ENCODE data around the gene GJA10.
"Not testable (repeated sequence)": the region's sequence is repeated elsewhere in the genome, so short reads cannot be mapped to it uniquely, and the experiment has no call there.

Gene GJA10

DNA sequence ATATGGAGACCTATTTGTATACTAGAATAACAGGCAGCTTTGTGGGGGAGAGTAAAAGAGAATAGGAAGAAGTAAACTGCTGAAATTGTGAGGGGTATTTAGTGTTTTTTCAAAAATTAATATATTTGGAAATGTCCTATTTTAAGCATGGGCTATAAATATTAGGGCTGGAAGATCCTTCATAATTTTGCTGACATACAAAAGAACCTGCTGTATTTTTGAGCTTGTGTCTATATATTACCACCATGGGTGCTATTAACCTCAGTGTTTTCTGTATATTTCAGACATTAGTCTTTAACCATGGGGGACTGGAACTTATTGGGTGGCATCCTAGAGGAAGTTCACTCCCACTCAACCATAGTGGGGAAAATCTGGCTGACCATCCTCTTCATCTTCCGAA, at the start of gene GJA10:
GJA10 (plus strand) TSS at position 301 of the 400 bp plus-strand sequence; CDS start at position 301, 0 bp downstream.
- DNase-seq: no peak

DNA sequence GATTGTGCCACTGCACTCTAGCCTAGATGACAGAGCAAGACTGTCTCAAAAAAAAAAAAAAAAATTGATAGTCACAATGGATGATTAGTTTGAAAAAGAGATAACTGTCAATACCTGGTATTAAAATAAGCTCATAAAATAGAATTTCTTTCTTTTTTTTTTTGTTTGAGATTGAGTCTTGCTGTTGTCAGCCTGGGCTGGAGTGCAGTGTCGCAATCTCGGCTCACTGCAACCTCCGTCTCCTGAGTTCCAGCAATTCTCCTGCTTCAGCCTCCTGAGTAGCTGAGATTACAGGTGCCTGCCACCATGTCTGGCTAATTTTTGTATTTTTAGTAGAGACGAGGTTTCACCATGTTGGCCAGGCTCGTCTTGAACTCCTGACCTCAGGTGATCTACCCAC, 46.8 kb upstream of the GJA10 start:
- DNase-seq: not testable (repeated sequence)

DNA sequence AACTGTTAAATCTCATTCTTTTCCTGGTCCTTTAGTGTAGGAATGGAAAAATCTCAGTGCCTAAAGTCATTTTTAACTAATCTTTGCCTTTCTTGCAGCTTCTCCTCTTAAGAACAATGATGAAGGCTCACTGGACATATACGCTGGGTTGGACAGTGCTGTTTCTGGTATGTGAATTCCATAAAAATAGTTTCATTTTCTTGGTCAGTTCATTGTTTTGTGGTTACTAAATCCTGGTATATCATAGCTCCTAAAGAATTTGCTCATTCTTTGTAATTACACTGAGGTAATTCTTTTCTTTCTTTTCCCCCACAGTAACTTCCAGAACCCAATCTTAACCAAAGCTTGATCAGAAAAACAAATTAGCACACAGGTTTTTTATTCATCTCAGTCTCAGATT, 41.2 kb upstream of the GJA10 start:
- DNase-seq: no peak

DNA sequence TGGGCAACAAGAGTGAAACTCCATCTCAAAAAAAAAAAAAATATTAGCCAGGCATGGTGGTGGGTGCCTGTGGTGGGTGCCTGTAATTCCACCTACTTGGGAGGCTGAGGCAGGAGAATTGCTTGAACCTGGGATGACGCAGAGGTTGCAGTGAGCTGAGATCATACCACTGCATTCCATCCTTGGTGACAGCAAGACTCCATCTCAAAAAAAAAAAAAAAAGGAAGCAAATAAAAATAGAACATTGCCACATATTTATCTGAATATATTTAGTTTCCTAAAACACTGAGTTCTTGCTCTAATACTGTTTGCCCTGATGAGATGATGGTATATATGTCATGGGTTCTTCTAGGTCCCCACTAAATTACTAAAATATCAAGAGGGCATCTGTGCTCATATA, 36.2 kb upstream of the GJA10 start:
- DNase-seq: no peak

DNA sequence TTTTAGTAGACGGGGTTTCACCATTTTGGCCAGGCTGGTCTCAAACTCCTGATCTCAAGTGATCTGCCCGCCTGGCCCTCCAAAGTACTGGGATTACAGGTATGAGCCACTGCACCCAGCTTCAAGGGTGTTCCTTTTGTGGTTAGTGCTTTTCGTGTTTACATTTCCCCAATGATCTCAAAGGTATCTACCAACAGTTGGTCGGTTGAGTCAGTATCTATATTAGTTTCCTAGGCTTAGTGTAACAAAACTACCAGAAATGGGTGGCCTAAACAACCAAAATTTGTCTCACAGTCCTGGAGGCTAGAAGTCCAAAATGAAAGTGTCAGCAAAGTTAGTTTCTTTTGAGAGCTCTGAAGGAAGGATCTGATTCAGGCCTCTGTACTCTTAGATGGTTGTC, 34.5 kb upstream of the GJA10 start:
- no peak for DNase-seq

DNA sequence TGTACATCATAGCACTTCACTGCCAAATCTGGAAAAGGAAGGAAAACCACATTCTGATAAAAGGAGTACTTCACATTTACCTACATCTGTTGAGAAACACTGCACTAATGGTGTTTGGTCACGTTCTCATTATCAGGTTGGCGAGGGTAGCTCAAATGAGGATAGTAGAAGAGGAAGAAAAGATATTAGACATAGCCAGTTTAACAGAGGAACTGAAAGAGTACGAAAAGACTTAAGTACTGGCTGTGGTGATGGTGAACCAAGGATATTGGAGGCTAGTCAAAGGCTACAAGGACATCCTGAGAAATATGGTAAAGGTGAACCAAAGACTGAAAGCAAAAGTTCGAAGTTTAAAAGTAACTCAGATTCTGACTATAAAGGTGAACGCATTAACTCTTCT, 32.0 kb upstream of the GJA10 start:
- DNase-seq: no peak

DNA sequence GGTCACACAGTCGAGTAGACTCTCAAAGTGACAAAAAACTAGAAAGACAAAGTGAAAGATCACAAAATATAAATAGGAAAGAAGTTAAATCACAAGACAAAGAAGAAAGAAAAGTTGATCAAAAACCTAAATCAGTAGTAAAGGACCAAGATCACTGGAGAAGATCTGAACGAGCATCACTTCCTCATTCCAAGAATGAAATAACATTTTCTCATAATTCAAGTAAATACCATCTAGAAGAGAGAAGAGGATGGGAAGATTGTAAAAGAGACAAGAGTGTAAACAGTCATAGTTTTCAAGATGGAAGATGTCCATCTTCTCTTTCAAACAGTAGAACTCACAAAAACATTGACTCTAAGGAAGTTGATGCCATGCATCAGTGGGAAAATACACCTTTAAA, 31.6 kb upstream of the GJA10 start:
- DNase-seq: no peak

DNA sequence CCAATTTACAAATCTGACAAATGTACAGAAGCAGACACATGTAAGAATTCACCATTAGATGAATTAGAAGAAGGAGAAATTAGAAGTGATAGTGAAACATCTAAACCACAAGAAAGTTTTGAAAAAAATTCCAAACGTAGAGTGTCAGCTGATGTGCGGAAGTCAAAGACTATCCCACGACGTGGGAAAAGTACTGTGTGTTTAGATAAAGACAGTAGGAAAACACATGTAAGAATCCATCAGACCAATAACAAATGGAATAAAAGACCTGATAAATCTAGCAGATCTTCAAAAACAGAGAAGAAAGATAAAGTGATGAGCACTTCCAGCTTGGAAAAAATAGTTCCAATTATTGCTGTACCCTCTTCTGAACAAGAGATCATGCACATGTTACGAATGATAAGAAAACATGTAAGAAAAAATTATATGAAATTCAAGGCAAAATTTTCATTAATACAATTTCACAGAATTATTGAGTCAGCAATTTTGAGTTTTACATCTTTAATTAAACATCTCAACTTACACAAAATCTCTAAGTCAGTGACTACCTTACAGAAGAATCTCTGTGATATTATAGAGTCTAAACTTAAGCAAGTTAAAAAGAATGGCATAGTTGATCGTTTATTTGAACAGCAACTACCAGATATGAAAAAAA, 28.1 kb upstream of the GJA10 start:
- no peak for DNase-seq

DNA sequence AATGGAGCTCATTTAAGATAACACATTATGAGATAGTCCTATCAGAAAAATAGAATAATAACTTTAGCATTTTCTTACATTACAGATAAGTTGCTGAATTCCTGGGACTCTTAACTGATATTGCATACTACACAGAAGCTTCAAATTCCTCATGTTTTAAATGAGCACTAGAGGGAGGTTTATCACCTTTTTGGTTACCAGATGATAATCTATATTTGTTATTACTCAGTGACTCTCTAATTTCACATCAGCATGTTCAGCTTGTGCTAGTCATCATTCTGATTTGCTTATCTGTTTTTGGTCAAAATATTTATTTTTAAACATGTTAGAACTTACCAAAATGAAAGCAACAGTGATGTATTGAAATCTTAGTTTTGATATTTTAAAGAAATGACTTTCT, 20.5 kb upstream of the GJA10 start:
- no peak for DNase-seq

DNA sequence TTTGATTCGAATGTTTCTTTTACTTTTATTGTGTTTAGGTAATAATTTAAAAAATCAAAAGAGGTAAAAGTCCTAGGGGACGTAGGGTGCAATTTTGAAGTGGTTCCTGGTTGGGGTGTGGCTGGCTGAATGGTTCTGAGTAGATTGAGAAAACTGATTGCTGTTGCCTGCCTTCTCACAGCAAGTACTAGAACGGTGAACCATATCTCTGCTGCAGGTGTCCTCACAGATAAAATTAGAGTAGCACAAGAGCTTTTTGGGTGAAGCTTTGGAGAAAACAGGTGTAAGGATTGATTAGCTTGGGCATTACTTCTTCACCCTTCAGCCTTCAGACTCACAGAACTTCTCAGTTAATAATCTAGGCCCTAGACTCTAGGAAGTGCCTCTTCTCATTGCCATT, 19.8 kb upstream of the GJA10 start:
- DNase-seq: no peak

DNA sequence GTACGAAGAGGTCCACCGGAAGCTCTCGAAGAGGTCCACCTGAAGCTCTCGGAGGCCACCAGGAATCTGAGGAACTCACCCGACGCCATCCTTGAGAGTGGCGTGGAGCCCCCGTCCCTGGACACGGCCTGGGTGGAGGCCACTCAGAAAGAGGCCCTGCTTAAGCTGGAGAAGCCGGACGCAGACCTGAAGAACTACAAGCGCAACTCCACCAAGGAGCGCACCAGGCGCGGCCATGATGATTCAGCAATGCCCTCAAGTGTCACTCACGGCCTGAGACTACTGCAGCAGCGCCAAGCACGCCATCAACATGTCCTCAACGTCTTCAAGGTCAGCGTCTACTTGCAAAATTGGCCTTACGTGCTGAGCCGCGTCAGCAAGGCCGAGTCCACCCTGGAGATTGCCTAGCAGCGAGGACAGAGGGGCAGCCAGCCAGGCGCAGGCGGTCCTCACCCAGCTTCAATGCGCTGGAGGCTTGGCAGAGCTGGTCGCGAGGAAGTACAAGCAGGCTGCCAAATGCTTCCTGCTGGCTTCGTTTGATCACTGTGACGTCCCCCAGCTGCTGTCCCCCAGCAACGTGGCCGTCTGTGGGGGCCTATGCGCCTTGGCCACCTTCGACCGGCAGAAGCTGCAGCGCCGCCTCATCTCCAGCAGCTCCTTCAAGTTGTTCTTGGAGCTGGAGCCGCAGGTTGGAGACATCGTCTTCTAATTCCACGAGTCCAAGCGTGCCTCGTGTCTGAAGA, 7.7 kb upstream of the GJA10 start:
- DNase-seq: no peak

DNA sequence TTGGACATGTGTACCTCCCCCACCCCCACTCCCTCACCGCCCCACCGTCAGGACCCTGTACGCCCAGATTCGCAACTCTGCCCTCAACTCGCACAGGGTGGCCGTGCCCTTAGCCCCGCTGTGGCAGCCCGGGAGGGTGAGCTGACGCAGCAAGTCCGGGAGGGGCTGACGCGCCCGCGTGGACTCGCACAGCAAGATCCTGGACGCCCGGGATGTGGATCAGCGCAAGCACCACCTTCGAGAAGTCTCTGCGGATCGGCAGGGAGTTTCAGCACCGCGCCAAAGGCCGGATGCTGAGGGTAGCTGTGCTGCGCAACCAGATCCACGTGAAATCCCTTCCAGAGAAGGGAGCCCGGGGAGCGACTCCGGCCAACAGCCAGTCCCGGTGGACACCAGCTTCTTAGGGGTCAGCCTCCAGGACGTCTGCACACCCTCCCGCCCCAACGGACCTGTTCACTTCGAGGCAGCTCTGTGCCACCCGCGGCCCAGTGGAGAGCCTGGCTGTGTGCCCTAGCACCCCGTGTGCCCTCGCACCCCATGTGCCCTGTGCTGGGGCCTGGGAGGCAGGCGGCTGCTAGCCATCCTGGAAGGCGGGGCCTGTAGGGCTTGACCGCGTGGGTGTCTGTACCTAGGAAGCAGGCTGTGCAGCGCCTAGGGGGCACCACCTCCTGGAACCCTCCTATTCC, 6.7 kb upstream of the GJA10 start:
- DNase-seq: no peak

DNA sequence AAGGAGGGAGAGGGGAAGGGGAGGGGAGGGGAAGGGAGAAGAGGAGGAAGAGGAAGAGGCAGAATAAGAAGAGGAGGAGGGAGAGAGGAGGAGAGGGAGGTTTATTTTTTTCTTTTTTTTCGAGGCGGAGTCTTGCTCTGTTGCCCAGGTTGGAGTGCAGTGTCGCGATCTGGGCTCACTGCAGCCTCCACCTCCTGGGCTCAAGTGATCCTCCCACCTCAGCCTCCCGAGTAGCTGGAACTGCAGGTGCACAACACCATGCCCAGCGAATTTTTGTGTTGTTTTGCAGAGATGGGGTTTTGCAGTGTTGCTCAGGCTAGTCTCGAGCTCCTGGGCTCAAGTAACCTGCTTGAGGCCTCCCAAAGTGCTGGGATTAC, 6.1 kb upstream of the GJA10 start:
- DNase-seq: no peak

DNA sequence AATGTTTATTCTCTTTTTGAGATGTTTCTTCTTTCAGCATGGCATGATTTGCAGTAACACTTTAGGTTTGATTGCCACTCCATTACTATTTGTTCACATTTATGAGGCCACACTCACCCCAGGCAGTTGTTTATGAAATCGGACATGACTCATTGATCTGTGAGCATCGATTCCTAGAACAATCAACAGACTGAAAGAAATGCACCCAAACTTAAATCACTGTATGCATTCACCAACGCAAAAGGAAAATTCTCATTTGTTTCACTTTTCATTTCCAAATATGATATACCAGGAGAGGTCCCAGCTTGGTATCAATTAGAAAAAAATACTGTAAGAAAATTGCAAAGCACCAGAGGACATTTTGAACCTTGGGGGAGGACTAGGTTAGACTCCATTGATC, 5.4 kb upstream of the GJA10 start:
- DNase-seq: no peak

DNA sequence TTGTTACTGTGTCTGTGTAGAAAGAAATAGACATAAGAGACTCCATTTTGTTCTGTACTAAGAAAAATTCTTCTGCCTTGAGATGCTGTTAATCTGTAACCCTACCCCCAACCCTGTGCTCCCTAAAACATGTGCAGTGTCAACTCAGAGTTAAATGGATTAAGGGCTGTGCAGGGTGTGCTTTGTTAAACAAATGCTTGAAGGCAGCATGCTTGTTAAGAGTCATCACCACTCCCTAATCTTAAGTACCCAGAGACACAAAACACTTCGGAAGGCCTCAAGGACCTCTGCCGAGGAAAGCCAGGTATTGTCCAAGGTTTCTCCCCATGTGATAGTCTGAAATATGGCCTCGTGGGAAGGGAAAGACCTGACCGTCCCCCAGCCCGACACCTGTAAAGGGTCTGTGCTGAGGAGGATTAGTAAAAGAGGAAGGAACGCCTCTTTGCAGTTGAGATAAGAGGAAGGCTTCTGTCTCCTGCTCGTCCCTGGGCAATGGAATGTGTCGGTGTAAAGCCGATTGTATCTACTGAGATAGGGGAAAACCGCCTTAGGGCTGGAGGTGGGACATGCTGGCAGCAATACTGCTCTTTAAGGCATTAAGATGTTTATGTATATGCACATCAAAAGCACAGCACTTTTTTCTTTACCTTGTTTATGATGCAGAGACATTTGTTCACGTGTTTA, 3.3 kb upstream of the GJA10 start:
- DNase-seq: not testable (repeated sequence)

DNA sequence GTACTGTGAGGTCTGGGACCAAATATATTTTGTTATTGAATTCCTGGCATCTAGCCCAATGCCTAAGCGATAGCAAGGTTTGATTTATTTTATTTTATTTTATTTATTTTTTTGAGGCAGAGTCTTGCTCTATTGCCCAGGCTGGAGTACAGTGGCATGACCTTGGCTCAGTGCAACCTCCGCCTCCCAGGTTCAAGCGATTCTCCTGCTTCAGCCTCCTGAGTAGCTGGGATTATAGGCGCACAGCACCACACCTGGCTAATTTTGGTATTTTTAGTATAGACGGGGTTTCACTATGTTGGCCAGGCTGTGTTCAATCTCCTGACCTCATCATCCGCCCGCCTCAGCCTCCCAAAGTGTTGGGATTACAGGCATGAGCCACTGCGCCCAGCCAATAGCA, 1.7 kb upstream of the GJA10 start:
- DNase-seq: not testable (repeated sequence)

DNA sequence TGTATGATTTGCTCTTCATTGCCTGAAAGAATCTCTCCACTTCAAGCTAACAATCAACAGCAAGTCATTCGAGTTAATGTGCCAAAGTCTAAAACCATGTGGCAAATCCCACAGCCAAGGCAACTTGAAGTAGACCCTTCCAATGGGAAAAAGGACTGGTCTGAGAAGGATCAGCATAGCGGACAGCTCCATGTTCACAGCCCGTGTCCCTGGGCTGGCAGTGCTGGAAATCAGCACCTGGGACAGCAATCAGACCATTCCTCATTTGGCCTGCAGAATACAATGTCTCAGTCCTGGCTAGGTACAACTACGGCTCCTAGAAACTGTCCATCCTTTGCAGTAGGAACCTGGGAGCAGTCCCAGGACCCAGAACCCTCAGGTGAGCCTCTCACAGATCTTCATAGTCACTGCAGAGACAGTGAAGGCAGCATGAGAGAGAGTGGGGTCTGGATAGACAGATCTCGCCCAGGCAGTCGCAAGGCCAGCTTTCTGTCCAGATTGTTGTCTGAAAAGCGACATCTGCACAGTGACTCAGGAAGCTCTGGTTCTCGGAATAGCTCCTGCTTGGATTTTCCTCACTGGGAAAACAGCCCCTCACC, 1.1 kb downstream of the GJA10 start:
- no peak for DNase-seq

DNA sequence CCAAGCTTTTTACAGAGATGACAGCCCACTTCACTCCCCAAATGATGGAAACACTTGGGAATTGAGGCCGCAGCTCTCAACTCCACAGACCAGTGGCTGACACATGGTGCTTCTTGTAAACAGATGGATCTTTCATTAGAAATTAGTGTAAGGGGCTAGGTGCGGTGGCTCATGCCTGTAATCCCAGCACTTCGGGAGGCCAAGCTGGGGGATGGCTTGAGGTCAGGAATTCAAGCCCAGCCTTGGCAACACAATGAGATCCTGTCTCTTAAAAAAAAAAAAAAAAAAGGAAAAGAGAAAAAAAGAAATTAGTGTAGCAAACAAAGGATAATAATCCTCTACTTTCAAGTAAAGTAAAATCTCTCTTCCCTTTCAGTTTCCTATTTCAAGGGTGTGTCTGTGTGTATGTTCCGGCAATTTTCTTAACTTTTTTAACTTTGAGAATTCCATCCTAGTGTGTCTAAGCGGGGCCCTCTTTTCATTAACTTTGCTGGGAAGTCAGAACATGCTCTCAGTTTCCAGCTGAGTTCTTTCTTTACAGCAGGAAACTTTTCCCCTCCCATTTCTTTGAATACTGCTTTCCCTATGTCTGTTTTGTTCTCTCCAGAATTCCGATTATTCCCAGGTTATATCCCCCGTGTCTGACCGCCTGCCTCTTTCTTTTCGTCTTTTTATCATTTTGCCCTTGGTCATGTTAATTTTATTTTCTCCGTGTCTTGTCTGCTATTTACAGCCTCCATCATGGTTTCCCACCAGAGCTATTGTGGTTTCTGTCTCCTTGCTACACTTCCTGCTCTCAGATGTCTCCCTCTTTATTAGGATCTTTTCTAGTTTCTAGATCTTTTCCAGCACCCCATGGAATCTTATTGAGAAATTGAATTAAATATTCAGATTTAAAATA, 16.0 kb downstream of the GJA10 start:
- not testable (repeated sequence) for DNase-seq

DNA sequence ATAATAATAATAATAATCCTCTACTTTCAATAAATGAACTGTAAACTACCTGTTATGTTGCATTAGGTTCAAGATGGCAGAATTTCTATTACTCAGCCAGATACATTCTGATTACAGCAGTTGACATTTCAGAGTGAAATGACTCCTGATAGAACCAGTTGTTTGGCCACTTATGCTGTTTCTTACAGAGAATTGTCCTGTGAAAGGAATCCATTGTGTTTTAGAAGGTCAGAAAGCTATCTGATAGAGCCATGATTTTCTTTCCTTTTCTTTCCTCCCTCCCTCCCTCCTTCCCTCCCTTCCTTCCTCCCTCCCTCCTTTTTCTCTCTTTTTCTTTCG, 16.6 kb downstream of the GJA10 start:
- DNase-seq: no peak

DNA sequence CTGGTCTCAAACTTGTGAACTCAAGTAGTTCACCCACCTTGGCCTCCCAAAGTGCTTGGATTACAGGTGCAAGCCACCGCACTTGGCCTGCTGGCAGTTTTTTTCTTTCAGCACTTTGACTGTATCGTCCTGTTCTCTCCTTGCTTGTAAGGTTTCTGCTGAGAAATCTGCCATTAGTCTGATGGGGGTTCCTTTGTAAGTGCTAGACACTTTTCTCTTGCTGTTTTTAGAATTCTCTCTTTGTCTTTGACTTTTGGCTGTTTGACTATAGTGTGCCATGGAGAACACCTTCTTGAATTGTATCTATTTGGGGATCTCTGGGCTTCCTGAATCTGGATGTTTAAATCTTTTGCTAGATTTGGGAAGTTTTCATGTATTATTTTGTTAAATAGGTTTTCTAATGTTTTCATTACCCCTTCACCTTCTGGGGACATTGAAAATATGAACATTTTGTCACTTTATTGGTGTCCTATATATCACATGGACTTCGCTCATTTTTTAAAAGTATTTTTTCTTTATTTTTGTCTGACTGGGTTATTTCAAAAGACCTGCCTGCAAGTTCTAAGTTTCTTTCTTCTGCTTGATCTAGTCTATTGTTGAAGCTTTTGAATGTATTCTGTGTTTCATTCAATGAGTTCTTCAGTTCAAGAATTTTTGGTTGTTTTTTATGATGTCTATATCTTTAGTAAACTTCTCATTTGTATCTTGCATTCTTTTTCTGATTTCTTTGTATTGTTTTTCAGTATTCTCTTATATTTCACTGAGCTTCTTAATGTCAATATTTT, 22.1 kb downstream of the GJA10 start:
- no peak for DNase-seq

DNA sequence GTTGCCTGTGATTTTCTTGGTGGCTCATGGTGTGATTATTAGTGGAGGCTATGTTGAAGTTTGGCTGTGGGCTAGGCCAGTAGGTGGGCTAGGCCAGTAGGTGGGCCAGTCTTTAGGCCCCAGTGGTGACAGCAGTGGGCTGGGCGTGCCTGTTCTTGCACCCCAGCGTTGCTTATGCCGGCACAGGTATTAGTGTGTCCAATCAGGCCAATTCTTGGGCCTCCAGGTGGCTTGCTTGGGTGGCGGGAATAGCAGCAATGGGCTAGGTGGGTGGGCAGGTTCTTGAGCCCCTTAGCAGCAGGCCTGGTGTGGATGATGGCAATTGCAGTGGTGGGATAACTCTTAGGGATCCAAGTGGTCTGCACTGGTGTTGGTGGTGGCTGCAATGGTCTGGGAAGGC, 22.9 kb downstream of the GJA10 start:
- DNase-seq: no peak
